Measurements from ENCODE around the gene GALR1. TPM values are rescaled to one million over a fixed set of nuclear protein-coding genes. Genes with fewer than 3 reads are reported as not detected.

The GALR1 gene
- total RNA-seq, 1 donor from 2014 or later: 0.06 TPM

- no peak overlapping the region for H3K27ac ChIP-seq
- intact Hi-C loops (cut with DNase I): no loop called here
- no peak overlapping the region for H3K4me3 ChIP-seq
- DNase-seq (no peak), ATAC-seq (no peak)
- no peaks in the 10 kb centered on the region for H3K36me3 ChIP-seq
- no peaks in the 10 kb centered on the region for H3K9me3 ChIP-seq
- H3K27me3 ChIP-seq: no peaks in the 10 kb centered on the region
- no peak for TF ChIP-seq CTCF (IDR thresholded peaks at IDR 0.05)
- peaks cover 28% of the 10 kb centered on the region for H3K4me1 ChIP-seq
These were observed 43.9 kb upstream of the GALR1 start for GRCh38 chr18:77205769-77206168.

- no peak for DNase-seq
- ATAC-seq: peak; percentile 17
- Histone ChIP-seq H3K27me3 (no peaks in the 10 kb centered on the region), H3K9me3 (no peaks in the 10 kb centered on the region), H3K4me1 (peaks cover 33% of the 10 kb centered on the region), H3K36me3 (no peaks in the 10 kb centered on the region), H3K27ac (peak overlapping the region; percentile 71), H3K4me3 (no peak overlapping the region)
- intact Hi-C loops (cut with DNase I): no loop called here
- TF ChIP-seq CTCF (IDR thresholded peaks at IDR 0.05): no peak
These were observed 42.8 kb upstream of the GALR1 start for GRCh38 chr18:77206676-77207374.

GRCh38 chr18:77207540-77207939 lies 42.1 kb upstream of the GALR1 start:
- intact Hi-C loops (cut with DNase I): no loop called here
- H3K4me1 ChIP-seq: peaks cover 33% of the 10 kb centered on the region
- peak; percentile 87 for ATAC-seq

GRCh38 chr18:77208964-77209363 lies 40.7 kb upstream of the GALR1 start:
- H3K4me3 ChIP-seq: peak overlapping the region; percentile 37
- no peaks in the 10 kb centered on the region for H3K27me3 ChIP-seq
- ATAC-seq (peak; percentile 77), DNase-seq (no peak)
- no peak for TF ChIP-seq CTCF (IDR thresholded peaks at IDR 0.05)
- H3K9me3 ChIP-seq: no peaks in the 10 kb centered on the region
- peaks cover 33% of the 10 kb centered on the region for H3K4me1 ChIP-seq
- intact Hi-C loops (cut with DNase I): no loop called here
- H3K27ac ChIP-seq: peak overlapping the region; percentile 71
- no peaks in the 10 kb centered on the region for H3K36me3 ChIP-seq

More at GRCh38 chr18:77207540-77207939, 42.1 kb upstream of the GALR1 start:
- Histone ChIP-seq H3K27ac (peak overlapping the region; percentile 71), H3K9me3 (no peaks in the 10 kb centered on the region), H3K27me3 (no peaks in the 10 kb centered on the region), H3K36me3 (no peaks in the 10 kb centered on the region), H3K4me3 (peak overlapping the region; percentile 1)
- peak; percentile 83 for DNase-seq
- peak; percentile 74 for TF ChIP-seq CTCF (IDR thresholded peaks at IDR 0.05)

- Histone ChIP-seq H3K9me3 (no peaks in the 10 kb centered on the region), H3K4me1 (peaks cover 33% of the 10 kb centered on the region), H3K27me3 (no peaks in the 10 kb centered on the region), H3K27ac (peak overlapping the region; percentile 71), H3K4me3 (no peak overlapping the region), H3K36me3 (no peaks in the 10 kb centered on the region)
- no peak for ATAC-seq
- intact Hi-C loops (cut with DNase I): no loop called here
- no peak for DNase-seq
- TF ChIP-seq CTCF (IDR thresholded peaks at IDR 0.05): no peak
These were observed 40.1 kb upstream of the GALR1 start for GRCh38 chr18:77209587-77209986.
